PC-9 (cell line): ENCODE measurements around the gene CAMKMT.

ENCODE experiments used
- CTCF ChIP-seq: fragments of 200-600 bp; sonication (generic); conservative IDR thresholded peaks from 2 replicates; pipeline ENCODE4 v1.6.1; 2017; ENCODE audit warnings: mixed run types, antibody characterized with exemption, mild to moderate bottlenecking, moderate library complexity
- EZH2 ChIP-seq: fragments of 200-600 bp; sonication (generic); IDR thresholded peaks from 2 replicates; pipeline ENCODE4 v1.8.0; 2017; ENCODE audit warnings: antibody characterized with exemption, low read depth

- TF ChIP-seq CTCF, result no peak
- no peak for TF ChIP-seq EZH2
These were observed 10.7 kb upstream of the CAMKMT start for GRCh38 chr2:44351088-44351487.
